ENCODE data around the gene R3HDM1.
"Not testable (repeated sequence)": the region's sequence is repeated elsewhere in the genome, so short reads cannot be mapped to it uniquely, and the experiment has no call there.

The R3HDM1 gene

GRCh38 chr2:135647836-135648579 lies 116.7 kb downstream of the R3HDM1 start:
- DNase-seq: no peak

DNA sequence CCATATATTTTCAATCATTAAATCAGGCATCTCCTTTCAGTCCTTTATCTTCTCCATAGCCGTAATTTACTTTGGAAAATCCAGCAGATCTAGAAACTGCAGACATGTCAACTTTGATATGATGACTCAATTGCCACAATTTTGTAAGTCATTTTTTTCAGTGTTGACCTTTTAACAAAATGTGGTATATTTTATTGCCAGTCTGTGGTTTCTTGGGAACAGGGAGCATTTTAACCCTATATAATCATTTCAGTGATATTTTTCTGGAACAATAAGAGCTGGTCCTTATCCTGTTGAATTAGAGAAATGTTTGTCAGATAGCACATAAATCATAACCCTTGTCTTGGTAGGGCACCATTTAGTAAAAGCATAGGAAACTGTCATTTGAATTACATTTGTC lies 119.4 kb downstream of the R3HDM1 start:
- no peak for DNase-seq

- DNase-seq: no peak
Measured at GRCh38 chr2:135651717-135652116, 120.4 kb downstream of the R3HDM1 start.

GRCh38 chr2:135654239-135654638 lies 123.0 kb downstream of the R3HDM1 start:
- DNase-seq: not testable (repeated sequence)

DNA sequence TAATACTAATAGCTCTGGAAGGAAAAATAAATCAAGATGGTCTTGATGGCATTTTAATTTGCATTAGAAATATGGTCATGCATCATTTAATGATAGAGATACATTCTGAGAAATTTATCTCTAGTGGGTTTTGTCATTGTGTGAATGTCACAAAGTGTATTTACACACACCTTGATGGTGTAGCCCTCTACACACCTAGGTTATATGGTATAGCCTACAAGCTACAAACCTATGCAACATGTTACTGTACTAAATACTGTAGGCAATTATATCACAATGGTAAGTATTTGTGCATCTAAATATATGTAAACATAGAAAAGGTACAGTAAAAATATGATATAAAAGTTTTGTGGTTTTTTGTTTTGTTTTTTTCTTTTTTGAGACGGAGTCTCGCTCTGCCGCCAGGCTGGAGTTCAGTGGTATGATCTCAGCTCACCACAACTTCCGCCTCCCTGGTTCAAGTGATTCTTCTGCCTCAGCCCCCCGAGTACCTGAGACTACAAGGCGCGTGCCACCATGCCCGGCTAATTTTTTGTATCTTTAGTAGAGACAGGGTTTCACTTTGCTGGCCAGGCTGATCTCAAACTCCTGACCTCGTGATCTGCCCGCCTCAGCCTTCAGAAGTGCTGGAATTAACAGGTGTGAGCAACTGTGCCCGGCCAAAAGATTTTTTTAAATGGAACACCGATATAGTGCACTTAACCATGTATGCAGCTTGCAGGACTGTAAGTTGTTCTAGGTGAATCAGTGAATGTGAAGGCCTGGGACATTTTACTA lies 126.7 kb downstream of the R3HDM1 start:
- peak; percentile 55 to 61 for DNase-seq

DNA sequence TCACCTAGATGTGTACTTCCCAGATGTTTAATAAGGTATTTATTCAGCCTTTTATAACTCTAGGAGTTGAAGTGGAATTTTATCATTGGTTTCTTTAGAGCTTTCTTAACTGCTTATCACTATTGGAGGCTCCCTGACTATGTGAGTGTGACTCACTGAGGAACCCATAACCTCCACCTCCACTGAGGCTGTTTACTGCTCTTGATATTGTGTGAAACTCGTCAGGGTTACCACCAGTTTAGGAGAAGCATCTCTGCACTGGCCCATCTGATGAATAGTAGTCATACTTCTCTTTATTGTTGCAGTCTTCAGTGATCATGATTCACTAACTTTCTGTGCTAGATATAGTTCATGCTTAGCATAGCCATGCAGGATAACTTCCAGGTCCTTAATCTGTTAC lies 130.8 kb downstream of the R3HDM1 start:
- no peak for DNase-seq

DNA sequence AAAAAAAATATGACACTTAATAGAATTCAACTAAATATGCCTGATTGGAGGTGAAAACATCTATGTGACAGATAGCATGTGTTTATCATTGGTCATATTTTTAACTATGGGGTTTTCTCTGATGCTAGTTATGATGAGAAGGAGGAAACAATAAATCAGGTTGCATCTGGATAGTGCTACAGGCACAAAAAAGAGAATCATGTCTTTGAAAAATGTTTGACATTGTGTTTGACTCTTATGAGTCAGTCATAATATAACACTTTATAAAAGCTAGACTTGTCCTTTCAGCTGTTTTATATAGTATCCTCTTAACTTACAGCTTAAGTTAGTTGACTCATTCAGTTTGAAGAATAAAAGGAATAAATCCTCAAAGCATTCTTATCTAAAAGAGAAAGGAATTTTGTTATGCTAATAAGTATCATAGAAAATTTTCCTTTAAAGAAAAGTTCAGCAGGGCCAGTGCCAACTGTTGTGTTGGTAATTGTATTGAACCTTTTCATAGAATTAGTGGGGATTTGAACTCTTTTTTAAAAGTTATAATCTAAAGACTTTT lies 131.9 kb downstream of the R3HDM1 start:
- no peak for DNase-seq

GRCh38 chr2:135664623-135665068 lies 133.4 kb downstream of the R3HDM1 start:
- no peak for DNase-seq

DNA sequence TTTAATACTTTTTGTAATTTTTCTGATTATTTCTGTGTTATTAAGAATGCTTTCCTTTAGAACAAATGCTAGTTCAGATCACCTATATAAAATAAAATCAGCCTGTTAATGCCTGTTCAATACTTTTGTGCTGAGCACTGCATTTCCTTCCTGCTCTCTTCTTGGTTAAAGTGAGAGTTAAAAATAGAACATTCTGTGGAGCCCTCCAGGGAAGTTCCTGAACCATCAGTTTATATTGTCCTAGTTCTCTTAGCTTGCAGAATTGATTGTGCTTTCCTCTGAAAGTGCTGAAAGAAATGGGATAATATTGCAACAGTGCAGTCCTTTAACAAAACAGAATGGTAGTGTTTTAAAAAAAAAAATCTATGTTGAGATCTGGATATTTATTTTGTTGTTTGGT lies 135.8 kb downstream of the R3HDM1 start:
- no peak for DNase-seq

DNA sequence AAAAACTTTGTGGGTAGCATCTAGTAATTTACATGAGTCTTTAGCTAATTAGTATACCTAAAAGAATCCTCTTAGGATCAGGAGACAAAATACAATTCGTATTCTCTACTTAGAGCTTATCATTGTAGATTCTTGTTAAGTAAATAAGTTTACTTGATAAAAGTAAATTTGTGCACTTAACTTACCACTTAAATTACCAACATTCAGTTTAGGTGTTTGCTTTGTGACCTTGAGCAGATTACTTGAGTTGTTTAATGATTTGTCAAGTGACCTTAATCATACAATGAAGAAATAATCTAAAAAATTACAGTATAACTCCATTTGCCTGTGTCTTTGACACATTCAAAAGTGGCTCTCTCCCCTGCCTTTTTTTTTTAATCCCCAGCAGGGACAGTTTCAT lies 143.2 kb downstream of the R3HDM1 start:
- DNase-seq: no peak

DNA sequence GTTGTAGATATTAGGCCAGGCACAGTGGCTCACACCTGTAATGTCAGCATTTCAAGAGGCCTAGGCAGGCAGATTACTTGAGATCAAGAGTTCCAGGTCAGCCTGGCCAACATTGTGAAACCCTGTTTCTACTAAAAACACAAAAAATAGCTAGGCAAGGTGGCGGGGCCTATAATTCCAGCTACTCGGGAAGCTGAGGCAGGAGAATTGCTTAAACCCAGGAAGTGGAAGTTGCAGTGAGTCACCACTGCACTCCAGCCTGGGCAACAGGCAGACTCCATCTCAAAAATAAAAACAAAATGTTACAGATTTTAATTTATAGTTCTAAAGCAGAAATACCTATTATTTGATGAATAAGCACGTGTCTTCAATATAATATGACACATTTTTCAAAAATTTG lies 144.7 kb downstream of the R3HDM1 start:
- no peak for DNase-seq

GRCh38 chr2:135679125-135679524 lies 147.8 kb downstream of the R3HDM1 start:
- no peak for DNase-seq

DNA sequence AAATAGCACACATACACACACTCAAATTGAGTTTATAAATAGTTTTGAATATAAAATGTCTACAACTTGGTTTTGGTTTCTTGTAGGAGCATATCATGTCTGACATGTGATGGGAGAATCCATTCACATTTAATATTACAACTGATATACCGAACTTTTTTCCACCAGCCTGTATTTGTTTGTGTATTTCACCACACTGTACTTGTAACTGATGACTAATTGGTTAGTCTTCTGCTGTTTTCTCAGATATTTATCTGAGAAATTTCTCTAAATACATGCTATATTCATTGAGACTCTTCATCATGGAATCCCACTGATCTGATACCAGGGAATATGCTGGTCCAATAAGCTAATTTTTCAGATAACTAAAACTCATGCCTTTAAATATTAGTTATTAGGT lies 154.1 kb downstream of the R3HDM1 start:
- DNase-seq: no peak

GRCh38 chr2:135688978-135689377 lies 157.7 kb downstream of the R3HDM1 start:
- no peak for DNase-seq

- DNase-seq: no peak
Measured at GRCh38 chr2:135689679-135690078, 158.4 kb downstream of the R3HDM1 start.

DNA sequence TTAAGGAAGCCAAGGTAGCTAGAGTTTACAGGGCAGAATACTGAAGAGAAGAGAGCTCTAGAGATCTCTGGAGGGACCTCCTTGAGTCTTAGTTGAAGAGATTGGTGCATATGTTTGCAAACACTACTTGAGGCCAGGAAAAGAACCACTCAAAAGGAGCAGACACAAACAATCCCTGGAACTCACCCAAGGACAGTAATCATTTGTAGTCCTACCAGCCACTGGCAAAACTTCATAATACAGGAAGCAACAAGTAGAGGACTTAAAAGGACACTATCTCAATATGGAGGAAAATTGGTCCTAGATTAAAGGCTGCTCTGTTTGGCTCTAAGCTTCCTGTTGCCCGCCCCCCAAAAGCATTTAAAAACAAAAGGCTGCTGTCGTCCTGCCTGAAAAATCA lies 163.4 kb downstream of the R3HDM1 start:
- no peak for DNase-seq

DNA sequence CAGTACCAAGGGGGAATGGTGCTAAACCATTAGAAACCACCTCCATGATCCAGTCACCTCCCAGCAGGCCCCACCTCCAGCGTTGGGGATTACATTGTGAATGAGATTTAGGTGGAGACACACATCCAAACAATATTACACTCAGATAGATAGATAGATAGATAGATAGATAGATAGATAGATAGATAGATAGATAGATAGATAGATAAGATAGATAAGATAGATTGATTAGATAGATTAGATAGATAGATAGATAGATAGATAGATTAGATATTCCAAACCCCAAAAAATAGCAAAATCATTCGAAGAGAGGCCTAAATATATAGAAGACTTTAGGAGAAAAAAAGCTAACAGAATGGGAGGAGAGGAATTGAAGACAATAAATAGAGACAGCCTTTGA lies 167.6 kb downstream of the R3HDM1 start:
- DNase-seq: no peak

DNA sequence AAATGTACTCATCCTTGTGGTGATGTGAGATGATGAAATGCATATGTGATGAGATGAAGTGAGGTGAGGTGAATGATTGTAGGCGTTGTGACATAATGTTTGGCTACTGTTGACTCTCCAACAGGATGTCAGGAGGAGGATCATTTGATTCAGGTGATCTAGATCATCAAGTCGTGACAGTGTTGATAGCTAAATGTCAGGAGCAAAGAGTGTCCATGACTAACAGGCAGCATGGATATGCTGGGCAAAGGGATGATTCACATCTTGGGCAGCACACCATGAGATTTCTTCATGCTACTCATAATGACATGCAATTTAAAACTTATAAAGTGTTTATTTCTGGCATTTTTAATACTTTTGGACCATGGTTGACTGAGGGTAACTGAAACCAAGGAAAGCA lies 170.2 kb downstream of the R3HDM1 start:
- DNase-seq: no peak

DNA sequence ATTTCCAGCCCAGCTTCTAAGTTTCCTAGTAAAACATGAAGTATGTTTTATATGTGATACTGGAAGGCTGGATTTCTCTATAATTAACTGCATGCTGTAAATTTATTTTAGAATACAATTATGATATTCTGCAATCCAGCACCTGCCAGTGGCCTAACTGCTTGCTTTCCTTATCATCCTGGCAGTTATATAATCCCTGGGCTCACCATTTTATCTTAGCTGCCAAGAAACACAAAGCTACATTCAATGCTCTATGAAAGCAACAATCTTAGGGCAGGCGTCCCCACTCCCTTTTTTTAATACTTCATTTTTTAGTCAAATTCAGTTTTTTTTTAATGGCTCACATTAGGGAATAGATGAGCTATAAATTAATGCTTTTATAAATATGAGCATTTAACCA lies 172.0 kb downstream of the R3HDM1 start:
- no peak for DNase-seq

DNA sequence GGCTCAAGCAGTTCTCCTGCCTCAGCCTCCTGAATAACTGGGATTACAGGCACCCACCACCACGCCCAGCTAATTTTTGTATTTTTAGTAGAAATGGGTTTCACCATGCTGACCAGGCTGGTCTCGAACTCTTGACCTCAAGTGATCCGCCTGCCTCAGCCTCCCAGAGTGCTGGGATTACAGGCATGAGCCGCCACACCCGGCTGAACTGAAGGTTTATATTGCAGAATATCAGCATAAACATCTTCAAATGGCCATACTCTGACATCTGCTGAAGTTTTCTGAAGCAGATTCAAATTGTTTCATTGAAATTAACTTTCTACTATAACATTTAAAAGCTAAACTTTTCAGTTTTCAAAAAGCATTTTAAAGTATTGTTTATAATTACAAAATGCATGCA lies 172.8 kb downstream of the R3HDM1 start:
- DNase-seq: not testable (repeated sequence)

DNA sequence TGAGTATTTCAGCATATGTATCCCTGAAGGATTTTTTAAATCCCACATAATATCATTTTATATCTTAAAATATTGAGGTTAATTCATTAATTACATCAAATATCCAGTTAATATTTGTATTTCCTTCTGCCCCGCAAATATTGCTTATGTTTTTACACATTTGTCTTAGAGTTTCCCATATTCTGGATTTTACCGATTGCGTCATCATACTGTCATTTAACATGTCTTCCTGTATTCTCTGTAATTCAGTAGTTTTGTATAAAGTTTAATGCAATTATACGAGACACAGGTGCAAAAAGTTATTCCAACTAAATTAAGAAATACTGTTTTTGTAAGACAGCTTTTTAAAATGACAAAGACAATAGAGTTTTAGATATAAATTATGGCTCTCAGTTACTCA lies 176.9 kb downstream of the R3HDM1 start:
- DNase-seq: no peak

GRCh38 chr2:135709992-135710391 lies 178.7 kb downstream of the R3HDM1 start:
- DNase-seq: peak; percentile 62 to 70

- DNase-seq: not testable (repeated sequence)
Measured at GRCh38 chr2:135715086-135715485, 183.8 kb downstream of the R3HDM1 start.
